Erythroblast (primary cell): ENCODE data around the gene TBX2.

Source experiments
- GATA1 ChIP-seq: IDR thresholded peaks from 2 replicates; pipeline ENCODE4 v1.6.1; 2011; ENCODE audit warnings: low read depth, mild to moderate bottlenecking, control low read depth, low read length, moderate library complexity
- POLR2A ChIP-seq: IDR thresholded peaks from 2 replicates; pipeline ENCODE4 v1.6.1; 2011; ENCODE audit warnings: mild to moderate bottlenecking, low read length

DNA sequence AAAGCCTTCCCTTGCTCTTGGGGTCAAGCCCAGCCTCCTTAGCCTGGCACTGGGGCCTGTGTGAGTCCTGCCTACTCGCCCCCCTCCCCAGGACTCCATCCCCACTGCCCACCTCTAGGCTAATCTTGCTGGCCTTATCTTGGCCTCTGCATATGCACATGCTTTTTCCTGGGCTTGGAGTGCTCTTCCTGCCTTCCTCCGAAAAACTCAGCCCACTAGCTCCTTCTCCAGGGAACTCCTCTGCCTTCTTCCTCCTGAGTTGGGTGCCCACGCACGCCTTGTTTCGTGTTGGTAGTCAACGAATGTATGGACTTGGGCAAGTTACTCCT is 16.5 kb downstream of the TBX2 start:
- TF ChIP-seq POLR2A (no peak), GATA1 (no peak)
